ENCODE results near the gene SCGB1D2. TPM values are rescaled to one million over a fixed set of nuclear protein-coding genes. Genes with fewer than 3 reads are reported as not detected.

SCGB1D2 gene
- polyA plus RNA-seq, 2 donors = not detected

DNA sequence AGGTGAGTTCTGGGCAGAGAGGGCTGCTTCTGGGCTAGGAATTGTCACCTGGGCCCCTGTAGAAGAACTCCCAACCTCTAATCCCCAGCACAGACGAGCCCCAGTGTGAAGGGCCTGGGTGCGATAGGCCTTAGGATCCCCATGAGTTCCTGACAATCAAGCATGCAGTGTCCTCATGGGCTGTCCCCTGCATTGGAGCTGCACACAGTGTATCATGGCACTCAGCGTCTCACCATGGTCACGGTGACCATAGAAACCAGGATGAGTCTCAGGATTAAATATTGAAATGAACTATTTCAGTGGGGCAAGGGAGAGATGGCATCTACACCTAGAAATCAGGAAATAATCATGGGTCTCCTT lies 33.3 kb upstream of the SCGB1D2 start:
- H3K4me1 ChIP-seq (ENCODE audit: control insufficient read depth in 2 of 2, insufficient read depth in 2 of 2, low read length in 1 of 2) = peaks cover 0 to 4% of the 10 kb centered on the region in 2 donors
- H3K4me3 ChIP-seq (ENCODE audit: low read depth in 1 of 2, low read length in 2 of 2) = no peak overlapping the region
- WGBS, 2 donors = 64 to 72% methylated on average over 4 of the region's 4 CpGs
- H3K27me3 ChIP-seq (ENCODE audit: control insufficient read depth in 1 of 2, insufficient read depth in 2 of 2, low read length in 2 of 2) = peaks cover 0 to 6% of the 10 kb centered on the region in 2 donors
- H3K27ac ChIP-seq (ENCODE audit: low read depth in 2 of 2, low read length in 1 of 2) = no peak overlapping the region
- no peaks in the 10 kb centered on the region for H3K9me3 ChIP-seq (ENCODE audit: control insufficient read depth in 2 of 2, insufficient read depth in 1 of 2, low read depth in 1 of 2, low read length in 1 of 2)
- no peaks in the 10 kb centered on the region for H3K36me3 ChIP-seq (ENCODE audit: control insufficient read depth in 2 of 2, insufficient read depth in 2 of 2, low read length in 1 of 2)

DNA sequence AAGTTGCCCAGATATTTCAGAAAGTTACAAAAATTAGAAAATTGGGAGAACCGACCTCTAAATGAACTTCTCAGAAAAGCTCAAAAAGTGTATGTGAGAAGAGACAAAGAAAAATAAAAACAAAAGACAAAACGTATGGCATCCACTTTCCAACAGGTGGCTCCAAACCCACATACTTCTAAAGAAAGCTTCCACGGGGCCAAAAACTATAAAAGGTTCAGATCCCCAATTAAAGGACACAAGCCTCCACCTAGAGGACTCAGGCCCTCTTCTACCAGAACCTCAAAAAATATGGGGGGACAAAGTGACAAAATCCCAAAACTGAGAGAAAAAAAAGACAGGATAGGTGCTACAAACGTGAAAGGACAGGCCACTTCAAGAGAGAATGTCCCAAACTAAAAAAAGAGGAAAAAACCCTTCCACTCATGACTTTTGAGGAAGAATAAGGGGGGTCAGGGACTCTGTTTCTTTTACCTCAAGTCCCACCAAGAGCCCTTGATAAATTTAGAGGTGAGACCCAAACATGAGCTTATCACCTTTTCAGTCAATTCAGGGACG lies 24.8 kb upstream of the SCGB1D2 start:
- Histone ChIP-seq H3K36me3 (ENCODE audit: control insufficient read depth in 2 of 2, insufficient read depth in 2 of 2, low read length in 1 of 2) (no peaks in the 10 kb centered on the region), H3K9me3 (ENCODE audit: control insufficient read depth in 2 of 2, insufficient read depth in 1 of 2, low read depth in 1 of 2, low read length in 1 of 2) (peaks cover 0 to 3% of the 10 kb centered on the region in 2 donors), H3K4me3 (ENCODE audit: low read depth in 1 of 2, low read length in 2 of 2) (no peak overlapping the region), H3K27me3 (ENCODE audit: control insufficient read depth in 1 of 2, insufficient read depth in 2 of 2, low read length in 2 of 2) (no peaks in the 10 kb centered on the region), H3K4me1 (ENCODE audit: control insufficient read depth in 2 of 2, insufficient read depth in 2 of 2, low read length in 1 of 2) (no peaks in the 10 kb centered on the region), H3K27ac (ENCODE audit: low read depth in 2 of 2, low read length in 1 of 2) (no peak overlapping the region)
- 45 to 50% methylated on average over 5 of the region's 5 CpGs for WGBS, 2 donors

DNA sequence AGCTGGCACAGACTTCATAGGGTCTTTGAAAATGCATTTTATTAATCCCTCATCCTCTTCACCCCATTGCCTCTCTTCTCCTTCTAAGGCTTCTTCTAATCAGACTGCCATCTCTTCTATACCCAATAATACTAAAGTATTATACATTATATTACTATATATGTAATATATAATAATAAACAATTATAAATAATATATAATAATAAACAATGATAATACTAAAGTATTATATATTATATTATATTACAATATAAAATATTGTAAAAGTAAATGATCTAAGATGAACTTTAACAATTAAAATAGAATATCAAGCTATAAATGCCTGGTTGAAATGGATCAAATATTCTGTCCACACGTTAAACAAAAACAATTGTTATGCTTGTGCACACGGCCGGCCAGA lies 20.5 kb upstream of the SCGB1D2 start:
- WGBS, 2 donors = 90 to 93% methylated on average over 3 of the region's 3 CpGs
- H3K36me3 ChIP-seq (ENCODE audit: control insufficient read depth in 2 of 2, insufficient read depth in 2 of 2, low read length in 1 of 2) = no peaks in the 10 kb centered on the region
- no peaks in the 10 kb centered on the region for H3K4me1 ChIP-seq (ENCODE audit: control insufficient read depth in 2 of 2, insufficient read depth in 2 of 2, low read length in 1 of 2)
- H3K27ac ChIP-seq (ENCODE audit: low read depth in 2 of 2, low read length in 1 of 2) = no peak overlapping the region
- H3K27me3 ChIP-seq (ENCODE audit: control insufficient read depth in 1 of 2, insufficient read depth in 2 of 2, low read length in 2 of 2) = no peaks in the 10 kb centered on the region
- no peak overlapping the region for H3K4me3 ChIP-seq (ENCODE audit: low read depth in 1 of 2, low read length in 2 of 2)
- H3K9me3 ChIP-seq (ENCODE audit: control insufficient read depth in 2 of 2, insufficient read depth in 1 of 2, low read depth in 1 of 2, low read length in 1 of 2) = peaks cover 0 to 3% of the 10 kb centered on the region in 2 donors

- Histone ChIP-seq H3K9me3 (ENCODE audit: control insufficient read depth in 2 of 2, insufficient read depth in 1 of 2, low read depth in 1 of 2, low read length in 1 of 2) (peaks cover 0 to 3% of the 10 kb centered on the region in 2 donors), H3K36me3 (ENCODE audit: control insufficient read depth in 2 of 2, insufficient read depth in 2 of 2, low read length in 1 of 2) (no peaks in the 10 kb centered on the region), H3K4me1 (ENCODE audit: control insufficient read depth in 2 of 2, insufficient read depth in 2 of 2, low read length in 1 of 2) (no peaks in the 10 kb centered on the region), H3K27ac (ENCODE audit: low read depth in 2 of 2, low read length in 1 of 2) (no peak overlapping the region), H3K27me3 (ENCODE audit: control insufficient read depth in 1 of 2, insufficient read depth in 2 of 2, low read length in 2 of 2) (no peaks in the 10 kb centered on the region), H3K4me3 (ENCODE audit: low read depth in 1 of 2, low read length in 2 of 2) (no peak overlapping the region)
Measured at GRCh38 chr11:62223095-62223494, 18.9 kb upstream of the SCGB1D2 start.

GRCh38 chr11:62233730-62234129 lies 8.3 kb upstream of the SCGB1D2 start:
- Histone ChIP-seq H3K4me3 (ENCODE audit: low read depth in 1 of 2, low read length in 2 of 2) (no peak overlapping the region), H3K36me3 (ENCODE audit: control insufficient read depth in 2 of 2, insufficient read depth in 2 of 2, low read length in 1 of 2) (no peaks in the 10 kb centered on the region), H3K4me1 (ENCODE audit: control insufficient read depth in 2 of 2, insufficient read depth in 2 of 2, low read length in 1 of 2) (no peaks in the 10 kb centered on the region), H3K27me3 (ENCODE audit: control insufficient read depth in 1 of 2, insufficient read depth in 2 of 2, low read length in 2 of 2) (no peaks in the 10 kb centered on the region), H3K9me3 (ENCODE audit: control insufficient read depth in 2 of 2, insufficient read depth in 1 of 2, low read depth in 1 of 2, low read length in 1 of 2) (no peaks in the 10 kb centered on the region), H3K27ac (ENCODE audit: low read depth in 2 of 2, low read length in 1 of 2) (no peak overlapping the region)

- Histone ChIP-seq H3K4me1 (ENCODE audit: control insufficient read depth in 2 of 2, insufficient read depth in 2 of 2, low read length in 1 of 2) (no peaks in the 10 kb centered on the region), H3K4me3 (ENCODE audit: low read depth in 1 of 2, low read length in 2 of 2) (no peak overlapping the region), H3K27ac (ENCODE audit: low read depth in 2 of 2, low read length in 1 of 2) (no peak overlapping the region), H3K27me3 (ENCODE audit: control insufficient read depth in 1 of 2, insufficient read depth in 2 of 2, low read length in 2 of 2) (no peaks in the 10 kb centered on the region), H3K36me3 (ENCODE audit: control insufficient read depth in 2 of 2, insufficient read depth in 2 of 2, low read length in 1 of 2) (no peaks in the 10 kb centered on the region), H3K9me3 (ENCODE audit: control insufficient read depth in 2 of 2, insufficient read depth in 1 of 2, low read depth in 1 of 2, low read length in 1 of 2) (no peaks in the 10 kb centered on the region)
- 34 to 52% methylated on average over 2 of the region's 2 CpGs for WGBS, 2 donors
Measured at GRCh38 chr11:62236187-62236586, 5.9 kb upstream of the SCGB1D2 start.

DNA sequence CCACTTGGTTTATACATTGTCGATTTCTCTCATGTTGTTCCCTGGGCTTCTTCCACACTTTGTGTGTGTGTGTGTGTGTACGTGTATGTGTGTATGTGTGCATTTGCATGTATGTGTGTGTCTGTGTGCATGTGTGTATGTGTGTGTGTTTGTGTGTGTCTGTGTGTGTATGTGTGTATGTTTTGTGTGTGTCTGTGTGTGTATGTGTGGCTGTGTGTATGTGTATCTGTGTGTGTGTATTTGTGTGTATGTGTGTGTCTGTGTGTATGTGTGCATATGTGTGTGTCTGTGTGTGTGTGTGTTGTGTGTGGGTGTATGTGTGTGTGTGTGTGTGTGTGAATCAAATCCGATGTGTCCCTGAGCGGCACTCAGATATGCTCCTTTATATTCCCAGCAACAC lies 4.5 kb upstream of the SCGB1D2 start:
- WGBS, 2 donors = 70% methylated on average over 4 of the region's 4 CpGs
- Histone ChIP-seq H3K4me1 (ENCODE audit: control insufficient read depth in 2 of 2, insufficient read depth in 2 of 2, low read length in 1 of 2) (peaks cover 0 to 4% of the 10 kb centered on the region in 2 donors), H3K36me3 (ENCODE audit: control insufficient read depth in 2 of 2, insufficient read depth in 2 of 2, low read length in 1 of 2) (no peaks in the 10 kb centered on the region), H3K9me3 (ENCODE audit: control insufficient read depth in 2 of 2, insufficient read depth in 1 of 2, low read depth in 1 of 2, low read length in 1 of 2) (no peaks in the 10 kb centered on the region), H3K27me3 (ENCODE audit: control insufficient read depth in 1 of 2, insufficient read depth in 2 of 2, low read length in 2 of 2) (no peaks in the 10 kb centered on the region), H3K4me3 (ENCODE audit: low read depth in 1 of 2, low read length in 2 of 2) (no peak overlapping the region), H3K27ac (ENCODE audit: low read depth in 2 of 2, low read length in 1 of 2) (no peak overlapping the region)

- Histone ChIP-seq H3K9me3 (ENCODE audit: control insufficient read depth in 2 of 2, insufficient read depth in 1 of 2, low read depth in 1 of 2, low read length in 1 of 2) (no peaks in the 10 kb centered on the region), H3K27ac (ENCODE audit: low read depth in 2 of 2, low read length in 1 of 2) (no peak overlapping the region), H3K4me3 (ENCODE audit: low read depth in 1 of 2, low read length in 2 of 2) (no peak overlapping the region), H3K27me3 (ENCODE audit: control insufficient read depth in 1 of 2, insufficient read depth in 2 of 2, low read length in 2 of 2) (no peaks in the 10 kb centered on the region), H3K4me1 (ENCODE audit: control insufficient read depth in 2 of 2, insufficient read depth in 2 of 2, low read length in 1 of 2) (peaks cover 0 to 4% of the 10 kb centered on the region in 2 donors), H3K36me3 (ENCODE audit: control insufficient read depth in 2 of 2, insufficient read depth in 2 of 2, low read length in 1 of 2) (no peaks in the 10 kb centered on the region)
- 85 to 89% methylated on average over 4 of the region's 4 CpGs for WGBS, 2 donors
Measured at GRCh38 chr11:62238151-62238550, 3.9 kb upstream of the SCGB1D2 start.

DNA sequence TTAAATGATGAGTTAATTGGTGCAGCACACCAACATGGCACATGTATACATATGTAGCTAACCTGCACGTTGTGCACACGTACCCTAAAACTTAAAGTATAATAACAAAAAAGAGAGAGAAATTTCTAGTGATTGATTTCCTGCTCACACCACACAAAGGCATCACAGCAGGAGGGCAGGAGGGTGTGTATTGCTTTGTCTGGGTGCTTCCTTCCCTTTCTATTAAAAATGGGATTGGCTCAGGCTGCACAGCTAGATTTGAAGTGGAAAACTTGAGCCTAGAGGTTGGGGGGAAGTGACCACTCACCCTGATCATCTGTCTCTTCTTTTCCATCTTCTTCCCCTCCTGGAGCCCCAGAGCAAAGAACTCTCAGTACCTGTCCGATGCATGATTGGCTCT lies 944 bp upstream of the SCGB1D2 start:
- 84 to 96% methylated on average over 3 of the region's 3 CpGs for WGBS, 2 donors
- Histone ChIP-seq H3K27ac (ENCODE audit: low read depth in 2 of 2, low read length in 1 of 2) (no peak overlapping the region), H3K9me3 (ENCODE audit: control insufficient read depth in 2 of 2, insufficient read depth in 1 of 2, low read depth in 1 of 2, low read length in 1 of 2) (no peaks in the 10 kb centered on the region), H3K36me3 (ENCODE audit: control insufficient read depth in 2 of 2, insufficient read depth in 2 of 2, low read length in 1 of 2) (no peaks in the 10 kb centered on the region), H3K4me1 (ENCODE audit: control insufficient read depth in 2 of 2, insufficient read depth in 2 of 2, low read length in 1 of 2) (peaks cover 0 to 6% of the 10 kb centered on the region in 2 donors), H3K4me3 (ENCODE audit: low read depth in 1 of 2, low read length in 2 of 2) (no peak overlapping the region), H3K27me3 (ENCODE audit: control insufficient read depth in 1 of 2, insufficient read depth in 2 of 2, low read length in 2 of 2) (no peaks in the 10 kb centered on the region)

DNA sequence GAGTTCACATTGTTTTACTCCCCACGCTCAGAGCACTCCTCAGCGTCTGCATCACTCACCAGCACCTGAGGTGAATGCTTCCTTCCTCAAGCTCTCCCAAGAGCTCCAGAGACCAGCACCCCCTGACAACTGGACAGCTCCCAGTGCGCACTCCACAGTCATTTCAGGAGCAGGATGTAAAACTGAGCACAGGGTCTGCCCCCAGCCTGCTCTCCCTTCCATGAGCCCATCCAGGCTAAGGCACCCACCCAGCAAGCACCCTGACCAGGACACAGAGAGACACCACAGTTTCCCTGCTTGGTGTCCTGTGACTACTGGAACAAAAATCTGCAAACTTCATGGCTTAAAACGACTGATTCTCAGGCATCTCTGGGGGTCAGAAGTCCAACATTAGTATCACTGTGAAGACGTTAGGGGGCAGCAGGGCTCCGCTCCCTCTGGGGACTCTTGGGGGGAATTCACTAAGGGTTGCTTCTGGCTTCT lies 3.3 kb downstream of the SCGB1D2 start:
- H3K27me3 ChIP-seq (ENCODE audit: control insufficient read depth in 1 of 2, insufficient read depth in 2 of 2, low read length in 2 of 2) = no peaks in the 10 kb centered on the region

More for the DNA sequence above, 3.3 kb downstream of the SCGB1D2 start:
- Histone ChIP-seq H3K4me3 (ENCODE audit: low read depth in 1 of 2, low read length in 2 of 2) (no peak overlapping the region), H3K27ac (ENCODE audit: low read depth in 2 of 2, low read length in 1 of 2) (no peak overlapping the region), H3K36me3 (ENCODE audit: control insufficient read depth in 2 of 2, insufficient read depth in 2 of 2, low read length in 1 of 2) (no peaks in the 10 kb centered on the region), H3K9me3 (ENCODE audit: control insufficient read depth in 2 of 2, insufficient read depth in 1 of 2, low read depth in 1 of 2, low read length in 1 of 2) (peaks cover under 1% of the 10 kb centered on the region in 2 donors), H3K4me1 (ENCODE audit: control insufficient read depth in 2 of 2, insufficient read depth in 2 of 2, low read length in 1 of 2) (peaks cover 0 to 6% of the 10 kb centered on the region in 2 donors)
- 15 to 17% methylated on average over 6 of the region's 6 CpGs for WGBS, 2 donors
